SK-N-SH treated with all-trans-retinoic acid at 6 μM for 48 hours (cell line): ENCODE data around the gene PMFBP1.

ENCODE experiments used
- ATAC-seq: fragments of 200-7000 bp; cut with Tn5 transposase; 3 replicates; pipeline ENCODE4 v1.9.1; 2020; ENCODE audit warnings: mild to moderate bottlenecking, moderate library complexity
- ARNTL ChIP-seq: fragments of 450-650 bp; formaldehyde crosslinking; IDR thresholded peaks from 2 replicates; pipeline ENCODE4 v1.5.0; 2020; ENCODE audit warnings: low read depth, mild to moderate bottlenecking, moderate library complexity, borderline replicate concordance
- CREB5 ChIP-seq: fragments of 250-450 bp; sonication (Bioruptor Pico); IDR thresholded peaks from 2 replicates; pipeline ENCODE4 v1.5.1; 2020; ENCODE audit warnings: low read depth, mild to moderate bottlenecking, moderate library complexity
- CSDC2 ChIP-seq: fragments of 250-450 bp; sonication (Bioruptor Pico); IDR thresholded peaks from 2 replicates; pipeline ENCODE4 v1.5.0; 2020; ENCODE audit warnings: mild to moderate bottlenecking, moderate library complexity
- GLIS3 ChIP-seq: fragments of 250-450 bp; sonication (Bioruptor Pico); IDR thresholded peaks from 2 replicates; pipeline ENCODE4 v1.5.0; 2020; ENCODE audit warnings: mild to moderate bottlenecking, moderate library complexity
- OSR1 ChIP-seq: fragments of 250-450 bp; sonication (Bioruptor Pico); IDR thresholded peaks from 2 replicates; pipeline ENCODE4 v1.8.0; 2022; ENCODE audit warnings: moderate library complexity, mild to moderate bottlenecking, inconsistent platforms
- POU6F1 ChIP-seq: fragments of 250-450 bp; sonication (Bioruptor Pico); IDR thresholded peaks from 2 replicates; pipeline ENCODE4 v1.8.0; 2021; ENCODE audit warnings: low read depth, mild to moderate bottlenecking, moderate library complexity, borderline replicate concordance
- PPARA ChIP-seq: fragments of 250-450 bp; sonication (Bioruptor Pico); IDR thresholded peaks from 2 replicates; pipeline ENCODE4 v1.5.0; 2020; ENCODE audit warnings: mild to moderate bottlenecking, borderline replicate concordance
- RARB ChIP-seq: fragments of 250-450 bp; sonication (Bioruptor Pico); IDR thresholded peaks from 2 replicates; pipeline ENCODE4 v1.8.0; 2021; ENCODE audit warnings: mild to moderate bottlenecking, moderate library complexity
- SNAI2 ChIP-seq: fragments of 250-450 bp; sonication (Bioruptor Pico); IDR thresholded peaks from 2 replicates; pipeline ENCODE4 v1.5.0; 2020; ENCODE audit warnings: mild to moderate bottlenecking, moderate library complexity
- TOX ChIP-seq: fragments of 250-450 bp; sonication (Bioruptor Pico); IDR thresholded peaks from 2 replicates; pipeline ENCODE4 v1.8.0; 2021; ENCODE audit warnings: mild to moderate bottlenecking, moderate library complexity, borderline replicate concordance
- TSHZ2 ChIP-seq: fragments of 250-450 bp; sonication (Bioruptor Pico); IDR thresholded peaks from 2 replicates; pipeline ENCODE4 v1.5.0; 2020; ENCODE audit warnings: mild to moderate bottlenecking, moderate library complexity
- ZC3H10 ChIP-seq: fragments of 250-450 bp; sonication (Bioruptor Pico); IDR thresholded peaks from 2 replicates; pipeline ENCODE4 v1.5.1; 2021; ENCODE audit warnings: mild to moderate bottlenecking, moderate library complexity
- ZFP3 ChIP-seq: fragments of 250-450 bp; sonication (Bioruptor Pico); IDR thresholded peaks from 2 replicates; pipeline ENCODE4 v1.5.0; 2020; ENCODE audit warnings: mild to moderate bottlenecking, moderate library complexity
- ZFP30 ChIP-seq: fragments of 450-650 bp; formaldehyde crosslinking; IDR thresholded peaks from 2 replicates; pipeline ENCODE4 v1.5.0; 2022; ENCODE audit warnings: mild to moderate bottlenecking, moderate library complexity
- ZNF565 ChIP-seq: fragments of 450-650 bp; formaldehyde crosslinking; conservative IDR thresholded peaks from 2 replicates; pipeline ENCODE4 v1.5.0; 2020; ENCODE audit warnings: low read depth, mild to moderate bottlenecking, moderate library complexity
- ZNF70 ChIP-seq: fragments of 450-650 bp; formaldehyde crosslinking; IDR thresholded peaks from 2 replicates; pipeline ENCODE4 v1.5.0; 2020; ENCODE audit warnings: mild to moderate bottlenecking, moderate library complexity
- ZNF8 ChIP-seq: fragments of 450-650 bp; formaldehyde crosslinking; IDR thresholded peaks from 2 replicates; pipeline ENCODE4 v1.5.0; 2020; ENCODE audit warnings: mild to moderate bottlenecking, moderate library complexity
- TF ChIP-seq, protein P1 (sequence below): fragments of 250-450 bp; sonication (Bioruptor Pico); IDR thresholded peaks from 2 replicates; pipeline ENCODE4 v1.8.0; 2020; ENCODE audit warnings: mild to moderate bottlenecking, moderate library complexity, borderline replicate concordance
- TF ChIP-seq, protein P2 (sequence below): fragments of 250-450 bp; sonication (Bioruptor Pico); IDR thresholded peaks from 2 replicates; pipeline ENCODE4 v1.5.1; 2021; ENCODE audit warnings: mild to moderate bottlenecking, moderate library complexity

The PMFBP1 gene

DNA sequence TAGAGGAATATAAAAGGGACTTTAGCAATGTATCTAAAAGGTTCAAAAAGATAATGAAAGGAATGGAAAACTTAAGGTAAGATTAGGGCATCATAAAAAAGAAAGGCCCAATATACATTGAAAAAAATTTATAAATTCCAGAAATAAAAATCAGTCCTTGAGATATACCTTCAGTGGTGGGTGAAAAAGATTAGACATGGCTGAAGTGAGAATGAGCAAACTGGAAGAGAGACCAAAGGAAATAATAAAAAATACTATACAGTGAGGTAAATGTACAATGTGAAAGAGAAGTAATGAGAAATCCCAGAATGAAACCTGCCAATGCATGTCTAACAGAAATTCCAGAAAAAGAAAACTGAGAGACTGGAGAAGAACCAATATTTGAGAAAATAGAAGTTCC is 42.9 kb upstream of the PMFBP1 start:
- TF ChIP-seq TOX = no peak
- peak; percentile 68 for TF ChIP-seq ZNF8 (CRISPR knock-in tag)
- no peak for TF ChIP-seq GLIS3 (CRISPR knock-in tag)
- TF ChIP-seq ZFP30 (CRISPR knock-in tag) = peak; percentile 77
- TF ChIP-seq, all 23 proteins: peak for 2
- ATAC-seq = no peak

- no peak for ATAC-seq
- TF ChIP-seq TOX (no peak), ZC3H10 (CRISPR knock-in tag) (no peak), ZNF565 (CRISPR knock-in tag) (no peak)
Measured at GRCh38 chr16:72211110-72211509, 39.2 kb upstream of the PMFBP1 start.

DNA sequence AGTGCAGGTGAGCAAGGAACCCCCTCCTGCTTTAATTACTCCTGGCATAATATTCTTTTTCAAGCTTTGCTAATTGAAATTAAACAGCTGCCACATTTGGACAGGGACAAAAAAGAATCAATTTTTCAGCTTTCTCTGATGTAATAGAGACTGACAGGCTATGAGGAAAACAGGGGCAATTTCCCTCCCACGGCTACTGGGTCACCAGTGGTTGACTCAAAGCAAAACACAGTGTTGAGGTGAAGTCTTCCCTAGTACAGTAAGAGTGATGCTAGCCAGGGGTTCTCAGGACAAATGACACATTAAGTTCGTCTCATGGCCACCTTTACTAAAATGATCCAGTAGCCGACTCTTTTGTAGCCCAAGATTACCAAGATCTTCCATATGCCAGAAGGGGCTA is 38.6 kb upstream of the PMFBP1 start:
- no peak for ATAC-seq

More for the DNA sequence above, 38.6 kb upstream of the PMFBP1 start:
- TF ChIP-seq ZNF8 (CRISPR knock-in tag) (no peak), ZFP3 (CRISPR knock-in tag) (no peak), ZC3H10 (CRISPR knock-in tag) (no peak), GLIS3 (CRISPR knock-in tag) (no peak), OSR1 (CRISPR knock-in tag) (no peak), ZNF565 (CRISPR knock-in tag) (no peak), TSHZ2 (CRISPR knock-in tag) (no peak), POU6F1 (CRISPR knock-in tag) (no peak), PPARA (CRISPR knock-in tag) (no peak), CREB5 (CRISPR knock-in tag) (no peak), ARNTL (CRISPR knock-in tag) (no peak), SNAI2 (no peak), CSDC2 (CRISPR knock-in tag) (no peak), RARB (CRISPR knock-in tag) (no peak), TOX (no peak), ZNF70 (no peak)
- TF ChIP-seq, protein P1, sequence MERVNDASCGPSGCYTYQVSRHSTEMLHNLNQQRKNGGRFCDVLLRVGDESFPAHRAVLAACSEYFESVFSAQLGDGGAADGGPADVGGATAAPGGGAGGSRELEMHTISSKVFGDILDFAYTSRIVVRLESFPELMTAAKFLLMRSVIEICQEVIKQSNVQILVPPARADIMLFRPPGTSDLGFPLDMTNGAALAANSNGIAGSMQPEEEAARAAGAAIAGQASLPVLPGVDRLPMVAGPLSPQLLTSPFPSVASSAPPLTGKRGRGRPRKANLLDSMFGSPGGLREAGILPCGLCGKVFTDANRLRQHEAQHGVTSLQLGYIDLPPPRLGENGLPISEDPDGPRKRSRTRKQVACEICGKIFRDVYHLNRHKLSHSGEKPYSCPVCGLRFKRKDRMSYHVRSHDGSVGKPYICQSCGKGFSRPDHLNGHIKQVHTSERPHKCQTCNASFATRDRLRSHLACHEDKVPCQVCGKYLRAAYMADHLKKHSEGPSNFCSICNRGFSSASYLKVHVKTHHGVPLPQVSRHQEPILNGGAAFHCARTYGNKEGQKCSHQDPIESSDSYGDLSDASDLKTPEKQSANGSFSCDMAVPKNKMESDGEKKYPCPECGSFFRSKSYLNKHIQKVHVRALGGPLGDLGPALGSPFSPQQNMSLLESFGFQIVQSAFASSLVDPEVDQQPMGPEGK (CRISPR knock-in tag) = no peak
- TF ChIP-seq, protein P2, sequence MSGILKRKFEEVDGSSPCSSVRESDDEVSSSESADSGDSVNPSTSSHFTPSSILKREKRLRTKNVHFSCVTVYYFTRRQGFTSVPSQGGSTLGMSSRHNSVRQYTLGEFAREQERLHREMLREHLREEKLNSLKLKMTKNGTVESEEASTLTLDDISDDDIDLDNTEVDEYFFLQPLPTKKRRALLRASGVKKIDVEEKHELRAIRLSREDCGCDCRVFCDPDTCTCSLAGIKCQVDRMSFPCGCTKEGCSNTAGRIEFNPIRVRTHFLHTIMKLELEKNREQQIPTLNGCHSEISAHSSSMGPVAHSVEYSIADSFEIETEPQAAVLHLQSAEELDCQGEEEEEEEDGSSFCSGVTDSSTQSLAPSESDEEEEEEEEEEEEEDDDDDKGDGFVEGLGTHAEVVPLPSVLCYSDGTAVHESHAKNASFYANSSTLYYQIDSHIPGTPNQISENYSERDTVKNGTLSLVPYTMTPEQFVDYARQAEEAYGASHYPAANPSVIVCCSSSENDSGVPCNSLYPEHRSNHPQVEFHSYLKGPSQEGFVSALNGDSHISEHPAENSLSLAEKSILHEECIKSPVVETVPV = no peak
